SH-SY5Y (cell line): ENCODE data around the gene GABBR1.

ENCODE experiments used
- GATA2 ChIP-seq: IDR thresholded peaks from 2 replicates; pipeline ENCODE4 v1.6.1; 2011; ENCODE audit warnings: mild to moderate bottlenecking, low read depth, low read length
- GATA3 ChIP-seq: IDR thresholded peaks from 2 replicates; pipeline ENCODE4 v1.6.1; 2011; ENCODE audit warnings: low read depth, mild to moderate bottlenecking, low read length, moderate library complexity

- TF ChIP-seq GATA2, result no peak
- TF ChIP-seq GATA3, result no peak
These were observed 78.2 kb downstream of the GABBR1 start for GRCh38 chr6:29554764-29555163.
